T-helper 2 cell (primary cell): Measurements from ENCODE around the gene SFN.
"Not testable (repeated sequence)": the region's sequence is repeated elsewhere in the genome, so short reads cannot be mapped to it uniquely, and the experiment has no call there.

Experiments used
- DNase-seq, 5 experiments: peaks; one replicate each; pipeline versions ENCODE4 v3.0.0 to v3.0.0-alpha.2; 2012 to 2022

Gene SFN

GRCh38 chr1:26839779-26840178 lies 23.2 kb upstream of the SFN start:
- DNase-seq, result no peak

- DNase-seq, result no peak
Observed at GRCh38 chr1:26844424-26845196, 18.3 kb upstream of the SFN start.

GRCh38 chr1:26847826-26848225 lies 15.1 kb upstream of the SFN start:
- DNase-seq, result not testable (repeated sequence)

GRCh38 chr1:26848499-26848898 lies 14.4 kb upstream of the SFN start:
- no peak for DNase-seq

- no peak for DNase-seq
Observed at GRCh38 chr1:26848941-26849774, 13.8 kb upstream of the SFN start.

- no peak for DNase-seq
Observed at GRCh38 chr1:26851106-26851684, 11.8 kb upstream of the SFN start.

GRCh38 chr1:26852701-26853100 lies 10.2 kb upstream of the SFN start:
- DNase-seq, result no peak

- peak; percentile 45 to 73 (median 55) for DNase-seq
Observed at GRCh38 chr1:26853156-26853555, 9.8 kb upstream of the SFN start.

GRCh38 chr1:26853600-26853999 lies 9.3 kb upstream of the SFN start:
- no peak for DNase-seq

GRCh38 chr1:26854906-26855305 lies 8.0 kb upstream of the SFN start:
- no peak for DNase-seq

GRCh38 chr1:26855636-26856035 lies 7.3 kb upstream of the SFN start:
- no peak for DNase-seq

- no peak for DNase-seq
Observed at GRCh38 chr1:26856181-26856580, 6.8 kb upstream of the SFN start.

GRCh38 chr1:26856604-26857469 lies 6.1 kb upstream of the SFN start:
- no peak for DNase-seq

- DNase-seq, result no peak
Observed at GRCh38 chr1:26857473-26858060, 5.4 kb upstream of the SFN start.

- DNase-seq, result no peak
Observed at GRCh38 chr1:26858160-26858559, 4.8 kb upstream of the SFN start.

- no peak for DNase-seq
Observed at GRCh38 chr1:26858891-26859640, 3.9 kb upstream of the SFN start.

- no peak for DNase-seq
Observed at GRCh38 chr1:26861286-26861701, 1.7 kb upstream of the SFN start.

- no peak for DNase-seq
Observed at GRCh38 chr1:26861889-26862378, 1.0 kb upstream of the SFN start.

GRCh38 chr1:26863685-26864077 lies 732 bp downstream of the SFN start:
- no peak for DNase-seq

- peak; percentile 87 to 98 (median 90) for DNase-seq
Observed at GRCh38 chr1:26864610-26865480, 1.9 kb downstream of the SFN start.
